Heart left ventricle (tissue), 16 donors: Measurements from ENCODE around the gene DHX32. TPM values are rescaled to one million over a fixed set of nuclear protein-coding genes. Genes with fewer than 3 reads are reported as not detected.
"Not testable (repeated sequence)": the region's sequence is repeated elsewhere in the genome, so short reads cannot be mapped to it uniquely, and the experiment has no call there.

Experiments
- ATAC-seq, 4 donors: fragments of 200-7000 bp; cut with Tn5 transposase; one replicate each; pipeline ENCODE4 v1.9.1; 2020 to 2022; ENCODE audit warnings: moderate library complexity in 4 of 4, mild to moderate bottlenecking in 3 of 4, moderate number of reproducible peaks in 1 of 4
- DNase-seq, 5 donors: peaks; one replicate each; pipeline ENCODE4 v3.0.0-alpha.2; 2020
- H3K27ac ChIP-seq, 12 donors: fragments of 200-600 bp; sonication (generic) in 4 of 12; one replicate each; pipeline versions ENCODE4 v1.5.0 to v1.8.0; 2016 to 2022; ENCODE audit warnings: mild to moderate bottlenecking in 2 of 12
- H3K27me3 ChIP-seq, 9 donors: fragments of 200-600 bp; sonication (generic) in 2 of 9; one replicate each; pipeline versions ENCODE4 v1.5.1 to v1.8.0; 2016 to 2022; ENCODE audit warnings: mild to moderate bottlenecking in 3 of 9
- H3K36me3 ChIP-seq, 9 donors: fragments of 200-600 bp; sonication (generic) in 2 of 9; one replicate each; pipeline versions ENCODE4 v1.5.0 to v1.8.0; 2018 to 2022; ENCODE audit warnings: mild to moderate bottlenecking in 2 of 9
- H3K4me1 ChIP-seq, 12 donors: fragments of 200-600 bp; sonication (generic) in 4 of 12; one replicate each; pipeline versions ENCODE4 v1.5.0 to v1.8.0; 2016 to 2022; ENCODE audit warnings: mild to moderate bottlenecking in 3 of 12
- H3K4me3 ChIP-seq, 12 donors: fragments of 200-600 bp; sonication (generic) in 4 of 12; one replicate each; pipeline versions ENCODE4 v1.5.0 to v1.8.0; 2017 to 2022; ENCODE audit warnings: mild to moderate bottlenecking in 9 of 12, moderate library complexity in 4 of 12
- H3K9me3 ChIP-seq, 12 donors: fragments of 200-600 bp; sonication (generic) in 4 of 12; one replicate each; pipeline versions ENCODE4 v1.5.0 to v1.8.0; 2016 to 2022; ENCODE audit warnings: mild to moderate bottlenecking in 1 of 12
- POLR2A ChIP-seq, 2 donors: fragments of 450-650 bp; IDR thresholded peaks; one replicate each; pipeline ENCODE4 v1.6.1; 2017; ENCODE audit warnings: antibody characterized with exemption in 2 of 2, mild to moderate bottlenecking in 2 of 2, moderate library complexity in 2 of 2
- WGBS, 4 donors: extraction: QIAGEN DNeasy Blood & Tissue Kit in 2 of 4; methylation state at CpG; one replicate each; pipeline versions ENCODE4 v1.1.5 to v1.1.7; 2013 to 2018; 5-methylcytosine and 5-hydroxymethylcytosine counted together
- intact Hi-C, 10 donors: fragments of 100-400 bp; cut with DNase I; formaldehyde crosslinking; loops; one replicate each; pipeline versions ENCODE4 v1.11.1 to v1.14.2; 2022
- polyA plus RNA-seq, 2 donors: library from polyadenylated mRNA; stranded (reverse); fragments of 200-250 nt; gene quantifications; one replicate each; pipeline ENCODE4 v1.2.3, GENCODE V29; 2013
- total RNA-seq, 9 donors: library from RNA; depleted of rRNA in 2 of 9; stranded (reverse); fragments of >200 nt in 2 of 9; fragmentation: NEBNext Ultra II Directional in 3 of 9; extraction: Animal tissue kit (Norgen Biotek cat#: 25700) in 3 of 9; gene quantifications; one replicate each; pipeline versions ENCODE4 v1.1.0 to v1.2.4, GENCODE V29; 2016 to 2023
- TF ChIP-seq, protein P1 (sequence below), 12 donors: fragments of 200-600 bp; sonication (generic) in 4 of 12; IDR thresholded peaks; one replicate each; pipeline versions ENCODE4 v1.5.0 to v1.8.0; 2018 to 2022; ENCODE audit warnings: antibody characterized with exemption in 12 of 12, mild to moderate bottlenecking in 5 of 12
- donor health status: ischemic (EF 13 %, LVEDD 7.1; RV severe dilation, severe dysfunction).
- donor health status: healthy with polysubstance abuse.
- donor health status: DM: no; HTN: yes; CAD: no.
- donor health status: DM: no; HTN: no; CAD: no.
- donor health status: ischemic (EF 25% LVEDD 6.9; RV normal size, moderate dysfunction).
- donor health status: ischemic (EF 25% LVEDD 5.7; RV mildly dilated, moderate dysfunction).
- donor health status: healthy.
- donor health status: DM: yes; HTN: yes; CAD: no.
- donor health status: ischemic (EF 35%, LVEDD 5.7; RV mildly dilated, moderate dysfunction).
- donor health status: nonischemic (EF 11% LVEDD 7.7; RV severe dilation, severe dysfunction).
- donor health status: DM: yes; HTN: yes; CAD: no.
- donor health status: PGD.
- donor health status: ischemic (EF 29% LVEDD 5.4; RV normal size, mild dysfunction).
- donor health status: nonischemic (EF 23%, LVEDD 6.1; RV moderate dilation, normal function).

The DHX32 gene
- total and polyA plus RNA-seq, 11 donors = 24.6 to 60.7 (median 37.9) TPM

DNA sequence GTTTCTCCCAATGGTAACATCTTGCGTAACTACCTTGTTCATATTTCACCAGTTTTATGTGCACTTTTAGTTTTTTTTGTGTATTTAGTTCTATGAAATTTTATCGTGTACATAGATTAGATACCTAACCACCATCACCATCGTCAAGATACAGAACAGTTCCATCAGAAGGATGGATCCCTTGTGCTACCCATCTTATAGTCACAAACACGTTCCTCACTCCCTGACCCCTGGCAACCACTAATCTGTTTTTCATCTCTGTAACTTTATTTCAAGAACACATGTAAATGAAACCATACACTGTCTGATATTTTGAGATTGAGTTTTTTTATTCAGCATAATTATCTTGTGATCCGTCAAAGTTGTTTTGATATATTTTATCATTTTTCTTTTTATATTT is 45.2 kb upstream of the DHX32 start:
- TF ChIP-seq, protein P1, sequence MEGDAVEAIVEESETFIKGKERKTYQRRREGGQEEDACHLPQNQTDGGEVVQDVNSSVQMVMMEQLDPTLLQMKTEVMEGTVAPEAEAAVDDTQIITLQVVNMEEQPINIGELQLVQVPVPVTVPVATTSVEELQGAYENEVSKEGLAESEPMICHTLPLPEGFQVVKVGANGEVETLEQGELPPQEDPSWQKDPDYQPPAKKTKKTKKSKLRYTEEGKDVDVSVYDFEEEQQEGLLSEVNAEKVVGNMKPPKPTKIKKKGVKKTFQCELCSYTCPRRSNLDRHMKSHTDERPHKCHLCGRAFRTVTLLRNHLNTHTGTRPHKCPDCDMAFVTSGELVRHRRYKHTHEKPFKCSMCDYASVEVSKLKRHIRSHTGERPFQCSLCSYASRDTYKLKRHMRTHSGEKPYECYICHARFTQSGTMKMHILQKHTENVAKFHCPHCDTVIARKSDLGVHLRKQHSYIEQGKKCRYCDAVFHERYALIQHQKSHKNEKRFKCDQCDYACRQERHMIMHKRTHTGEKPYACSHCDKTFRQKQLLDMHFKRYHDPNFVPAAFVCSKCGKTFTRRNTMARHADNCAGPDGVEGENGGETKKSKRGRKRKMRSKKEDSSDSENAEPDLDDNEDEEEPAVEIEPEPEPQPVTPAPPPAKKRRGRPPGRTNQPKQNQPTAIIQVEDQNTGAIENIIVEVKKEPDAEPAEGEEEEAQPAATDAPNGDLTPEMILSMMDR (IDR thresholded peaks at IDR 0.05) = no peak
- no peak for TF ChIP-seq POLR2A (IDR thresholded peaks at IDR 0.05)
- Histone ChIP-seq H3K27ac (no peak overlapping the region), H3K27me3 (no peaks in the 10 kb centered on the region), H3K36me3 (no peaks in the 10 kb centered on the region), H3K4me1 (no peaks in the 10 kb centered on the region), H3K4me3 (no peak overlapping the region), H3K9me3 (peaks cover 0 to 4% (median 0%) of the 10 kb centered on the region in 12 donors)
- WGBS, 4 donors = 55 to 58% (median 57%) methylated on average over 5 of the region's 5 CpGs
- no peak for DNase-seq
- intact Hi-C loops = no loop called here
- ATAC-seq = no peak

DNA sequence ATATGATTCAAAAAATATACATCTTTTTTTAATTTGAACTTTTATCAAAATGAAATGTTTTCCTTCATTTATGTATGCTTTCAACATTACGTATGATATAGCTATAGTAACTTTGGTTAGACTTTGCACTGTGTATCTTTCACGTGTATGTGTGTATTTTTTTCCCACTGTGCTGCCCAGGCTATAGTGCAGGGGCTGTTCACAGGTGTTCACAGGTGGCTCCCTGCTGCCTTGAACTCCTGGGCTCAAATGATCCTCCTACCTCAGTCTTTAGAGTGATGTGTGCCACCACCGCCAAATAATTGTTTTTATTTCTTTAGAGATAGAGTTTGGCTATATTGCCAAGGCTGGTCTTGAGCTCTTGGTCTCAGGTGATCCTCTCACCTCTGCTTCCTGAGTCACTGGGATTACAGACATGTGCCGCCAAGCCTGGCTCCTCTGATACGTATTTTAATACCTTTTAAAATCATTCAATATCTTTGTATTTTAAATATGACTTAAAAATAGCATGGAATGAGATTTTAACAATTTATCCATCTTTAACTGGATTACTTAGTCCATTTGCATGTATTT is 44.3 kb upstream of the DHX32 start:
- Histone ChIP-seq H3K4me1 (no peaks in the 10 kb centered on the region), H3K36me3 (no peaks in the 10 kb centered on the region), H3K9me3 (peaks cover 0 to 2% (median 0%) of the 10 kb centered on the region in 12 donors), H3K27me3 (no peaks in the 10 kb centered on the region), H3K4me3 (no peak overlapping the region), H3K27ac (no peak overlapping the region)
- DNase-seq (no peak), ATAC-seq (no peak)
- WGBS, 4 donors = 79 to 88% (median 80%) methylated on average over 5 of the region's 5 CpGs
- intact Hi-C loops = no loop called here
- TF ChIP-seq, protein P1 (IDR thresholded peaks at IDR 0.05) = no peak
- no peak for TF ChIP-seq POLR2A (IDR thresholded peaks at IDR 0.05)

DNA sequence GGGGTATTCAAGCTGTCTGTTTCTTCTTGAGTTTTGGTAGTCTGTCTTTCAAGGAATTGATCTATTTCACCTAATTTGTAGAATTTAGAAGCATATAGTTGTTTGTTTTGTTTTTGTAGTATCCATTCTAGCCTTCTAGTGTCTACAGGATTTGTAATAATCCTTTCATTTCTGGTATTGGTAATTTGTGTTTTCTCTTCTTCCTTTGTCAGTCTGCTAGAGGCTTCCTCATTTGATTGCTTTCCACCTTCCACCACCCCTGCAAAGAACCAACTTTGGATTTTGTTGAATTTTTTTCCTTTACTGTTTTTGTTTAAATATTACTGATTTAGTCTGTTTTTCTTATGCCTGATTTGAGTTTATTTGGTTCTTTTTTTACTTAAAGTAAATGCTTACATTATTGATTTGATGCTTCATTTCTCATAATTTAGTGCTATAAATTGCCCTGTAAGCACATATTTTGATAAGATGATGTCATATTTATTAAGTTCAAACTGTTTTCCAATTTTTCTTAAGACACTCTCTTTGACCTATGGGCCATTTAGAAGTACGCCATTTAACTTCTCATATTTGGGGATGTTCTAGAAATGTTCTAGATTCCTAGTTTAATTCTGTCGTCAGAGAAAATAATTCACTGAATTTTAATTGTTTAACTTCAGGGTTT is 40.7 kb upstream of the DHX32 start:
- H3K4me1 ChIP-seq, H3K27ac ChIP-seq, DNase-seq, ATAC-seq, H3K27me3 ChIP-seq, intact Hi-C loops, H3K4me3 ChIP-seq, H3K36me3 ChIP-seq, H3K9me3 ChIP-seq: not testable (repeated sequence)
- WGBS, 4 donors = 95 to 98% (median 96%) methylated on average over 2 of the region's 2 CpGs

DNA sequence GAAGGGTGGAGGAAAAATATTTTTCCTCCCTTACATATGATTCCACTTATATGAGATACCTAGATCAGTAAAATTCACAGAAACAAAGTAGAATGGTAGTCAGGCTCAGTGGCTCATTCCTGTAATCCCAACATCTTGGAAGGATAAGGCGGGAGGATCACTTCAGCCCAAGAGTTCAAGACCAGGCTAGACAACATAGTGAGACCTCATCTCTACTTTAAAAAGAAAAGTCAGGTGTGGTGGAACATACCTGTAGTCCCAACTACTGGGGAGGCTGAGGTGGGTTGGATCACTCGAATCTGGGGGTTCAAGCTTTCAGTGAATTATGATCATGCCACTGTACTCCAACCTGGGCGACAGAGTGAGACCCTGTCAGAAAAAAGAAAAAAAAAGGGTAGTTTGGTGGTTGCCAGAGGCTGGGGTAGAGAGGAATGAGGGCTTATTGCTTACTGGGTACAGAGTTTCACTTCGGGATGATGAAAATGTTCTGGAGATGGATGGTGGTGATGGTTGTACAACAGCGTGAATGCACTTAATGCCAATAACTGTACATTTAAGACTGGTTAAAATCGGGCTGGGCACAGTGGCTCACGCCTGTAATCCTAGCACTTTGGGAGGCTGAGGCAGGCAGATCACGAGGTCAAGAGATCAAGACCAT is 36.7 kb upstream of the DHX32 start:
- WGBS, 4 donors = 83 to 92% (median 89%) methylated on average over 8 of the region's 8 CpGs
- H3K36me3 ChIP-seq, H3K9me3 ChIP-seq, H3K4me3 ChIP-seq, H3K27ac ChIP-seq, H3K27me3 ChIP-seq, intact Hi-C loops, DNase-seq, H3K4me1 ChIP-seq: not testable (repeated sequence)
- peak in 1 of 4 donors; percentile 36 for ATAC-seq

DNA sequence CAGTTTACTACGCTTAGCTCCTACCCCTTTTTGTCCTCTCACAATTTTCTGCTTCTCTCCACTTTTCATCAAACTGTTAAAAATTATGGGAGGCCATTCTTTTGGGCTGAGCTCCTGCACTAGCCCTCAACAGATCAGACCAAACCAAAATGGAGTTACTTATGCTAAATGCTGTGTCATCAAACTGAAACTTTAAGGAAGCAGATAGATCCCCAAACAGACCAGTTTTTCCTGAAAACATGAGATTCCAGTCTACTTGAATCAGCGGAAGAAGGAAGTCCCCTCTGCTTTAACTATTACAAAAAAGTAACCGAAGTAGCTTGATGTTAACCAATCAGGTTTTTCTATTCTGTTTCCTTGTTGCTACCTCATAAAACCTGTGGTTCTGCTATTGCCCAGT is 35.9 kb upstream of the DHX32 start:
- ATAC-seq (no peak), DNase-seq (no peak)
- Histone ChIP-seq H3K36me3 (no peaks in the 10 kb centered on the region), H3K4me1 (peaks cover 0 to under 1% (median 0%) of the 10 kb centered on the region in 12 donors), H3K27me3 (no peaks in the 10 kb centered on the region), H3K9me3 (no peaks in the 10 kb centered on the region), H3K27ac (no peak overlapping the region), H3K4me3 (no peak overlapping the region)
- intact Hi-C loops = no loop called here
- no peak for TF ChIP-seq POLR2A (IDR thresholded peaks at IDR 0.05)
- TF ChIP-seq, protein P1 (IDR thresholded peaks at IDR 0.05) = no peak
- WGBS, 4 donors = 65 to 84% (median 71%) methylated on average over 3 of the region's 3 CpGs

DNA sequence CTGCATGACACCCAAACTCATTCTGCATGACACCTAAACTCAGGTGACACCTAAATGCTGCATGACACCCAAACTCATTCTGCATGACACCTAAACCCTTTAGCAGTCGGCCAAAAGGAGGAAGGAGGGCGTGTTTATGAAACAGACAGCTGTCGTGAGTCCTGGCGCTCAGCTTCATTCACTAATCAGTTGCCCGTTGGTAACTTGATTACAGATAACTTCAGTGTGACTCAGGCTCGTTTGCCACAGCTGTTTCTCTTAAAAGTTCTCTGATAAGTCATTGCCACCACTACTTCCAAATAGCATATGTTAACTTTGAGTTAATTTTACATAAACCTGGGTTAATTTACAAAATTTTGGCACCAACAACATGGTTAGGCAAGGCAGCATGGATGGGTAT is 32.2 kb upstream of the DHX32 start:
- WGBS, 4 donors = 40 to 53% (median 51%) methylated on average over 6 of the region's 6 CpGs
- H3K36me3 ChIP-seq, H3K27ac ChIP-seq, H3K4me3 ChIP-seq, H3K27me3 ChIP-seq, H3K9me3 ChIP-seq, intact Hi-C loops, H3K4me1 ChIP-seq, ATAC-seq, DNase-seq: not testable (repeated sequence)
